IPS-18c (cell line): ENCODE data around the gene DEGS1.

Experiments used
- H3K4me3 ChIP-seq: 2 replicates; pipeline ENCODE4 v1.7.0; 2013; ENCODE audit warnings: low read depth, mild to moderate bottlenecking, low read length, moderate library complexity; ENCODE audit not compliant: insufficient read depth
- H3K9me3 ChIP-seq: one replicate; pipeline ENCODE4 v1.6.1; 2013; ENCODE audit warnings: mild to moderate bottlenecking, low read length, moderate library complexity; ENCODE audit not compliant: control insufficient read depth, insufficient read depth

The DEGS1 gene

GRCh38 chr1:224173523-224173922 lies 9.5 kb upstream of the DEGS1 start:
- no peak overlapping the region for H3K4me3 ChIP-seq
- H3K9me3 ChIP-seq = no peaks in the 10 kb centered on the region

- Histone ChIP-seq H3K9me3 (no peaks in the 10 kb centered on the region), H3K4me3 (peak overlapping the region; percentile 24; the same call in 1 of the 2 replicates)
Measured at GRCh38 chr1:224175617-224176016, 7.4 kb upstream of the DEGS1 start.

- Histone ChIP-seq H3K4me3 (no peak overlapping the region), H3K9me3 (peaks cover 2% of the 10 kb centered on the region)
Measured at GRCh38 chr1:224177356-224177999, 5.6 kb upstream of the DEGS1 start.

GRCh38 chr1:224178894-224179293 lies 4.1 kb upstream of the DEGS1 start:
- Histone ChIP-seq H3K9me3 (peaks cover 2% of the 10 kb centered on the region), H3K4me3 (no peak overlapping the region)

GRCh38 chr1:224180783-224181452 lies 2.1 kb upstream of the DEGS1 start:
- H3K4me3 ChIP-seq = no peak overlapping the region
- peaks cover 2% of the 10 kb centered on the region for H3K9me3 ChIP-seq

GRCh38 chr1:224181453-224181810 lies 1.6 kb upstream of the DEGS1 start:
- peaks cover 2% of the 10 kb centered on the region for H3K9me3 ChIP-seq
- H3K4me3 ChIP-seq = no peak overlapping the region

- H3K4me3 ChIP-seq = peak overlapping the region; percentile 97
- peaks cover 2% of the 10 kb centered on the region for H3K9me3 ChIP-seq
Measured at GRCh38 chr1:224182057-224182865, 779 bp upstream of the DEGS1 start.

DNA sequence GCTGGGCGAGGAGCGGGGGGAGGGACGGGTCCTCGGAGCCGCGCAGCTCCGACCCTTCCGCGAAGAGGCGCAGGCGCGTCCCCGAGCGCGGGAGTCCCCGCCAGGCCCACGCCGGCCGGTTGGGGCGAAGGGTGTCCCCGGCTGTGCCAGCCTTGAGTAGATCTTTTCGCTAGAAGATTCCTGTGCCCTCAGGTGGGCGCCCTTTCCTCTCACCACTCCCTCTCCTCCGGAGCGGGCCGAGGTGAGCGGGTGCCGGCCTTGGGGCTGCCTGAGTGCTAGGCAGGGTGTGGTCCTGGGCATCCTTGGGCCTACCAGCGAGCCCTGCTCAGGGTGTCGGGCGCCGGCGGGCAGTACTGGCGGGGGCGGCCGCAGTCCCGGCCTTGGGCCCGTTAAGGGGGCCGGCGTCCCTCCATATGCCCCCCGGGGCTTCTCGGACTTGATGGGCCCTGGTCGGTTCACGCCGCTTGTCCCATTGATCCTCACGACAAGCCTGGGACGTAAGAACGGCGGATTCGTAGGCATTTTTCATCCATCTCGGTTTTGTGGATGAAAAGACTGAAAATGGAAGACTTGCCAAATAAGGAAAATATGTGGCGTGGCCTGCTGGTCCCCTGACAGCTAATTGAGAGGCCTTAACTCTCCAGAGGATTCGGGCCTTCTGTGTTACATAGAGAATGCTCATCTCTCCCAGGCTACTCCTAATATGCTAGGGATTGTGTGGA lies 712 bp downstream of the DEGS1 start:
- peak overlapping the region; percentile 97 for H3K4me3 ChIP-seq
- peaks cover 2% of the 10 kb centered on the region for H3K9me3 ChIP-seq

- peak overlapping the region; percentile 9; the same call in 1 of the 2 replicates for H3K4me3 ChIP-seq
- H3K9me3 ChIP-seq = peaks cover 2% of the 10 kb centered on the region
Measured at GRCh38 chr1:224185208-224185607, 2.2 kb downstream of the DEGS1 start.

DNA sequence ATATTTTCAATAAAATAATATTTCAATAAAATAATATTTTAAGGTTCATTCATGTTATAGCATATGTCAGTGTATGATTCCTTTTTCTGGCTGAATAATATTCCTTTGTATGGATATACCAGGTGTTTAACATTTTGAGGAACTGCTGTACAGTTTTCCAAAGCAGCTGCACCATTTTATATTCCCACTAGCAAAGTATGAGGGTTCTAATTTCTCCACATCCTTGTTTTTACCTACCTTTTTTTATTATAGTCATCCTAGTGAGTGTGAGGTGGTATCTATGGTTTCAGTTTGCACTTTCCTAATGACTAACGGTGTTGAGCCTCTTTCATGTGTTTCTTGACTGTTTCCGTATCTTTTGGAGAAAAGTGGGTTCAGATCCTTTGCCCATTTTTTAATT lies 5.2 kb downstream of the DEGS1 start:
- no peak overlapping the region for H3K4me3 ChIP-seq

GRCh38 chr1:224189561-224189960 lies 6.5 kb downstream of the DEGS1 start:
- H3K4me3 ChIP-seq = no peak overlapping the region
- no peaks in the 10 kb centered on the region for H3K9me3 ChIP-seq

More for the DNA sequence above, 5.2 kb downstream of the DEGS1 start:
- no peaks in the 10 kb centered on the region for H3K9me3 ChIP-seq

DNA sequence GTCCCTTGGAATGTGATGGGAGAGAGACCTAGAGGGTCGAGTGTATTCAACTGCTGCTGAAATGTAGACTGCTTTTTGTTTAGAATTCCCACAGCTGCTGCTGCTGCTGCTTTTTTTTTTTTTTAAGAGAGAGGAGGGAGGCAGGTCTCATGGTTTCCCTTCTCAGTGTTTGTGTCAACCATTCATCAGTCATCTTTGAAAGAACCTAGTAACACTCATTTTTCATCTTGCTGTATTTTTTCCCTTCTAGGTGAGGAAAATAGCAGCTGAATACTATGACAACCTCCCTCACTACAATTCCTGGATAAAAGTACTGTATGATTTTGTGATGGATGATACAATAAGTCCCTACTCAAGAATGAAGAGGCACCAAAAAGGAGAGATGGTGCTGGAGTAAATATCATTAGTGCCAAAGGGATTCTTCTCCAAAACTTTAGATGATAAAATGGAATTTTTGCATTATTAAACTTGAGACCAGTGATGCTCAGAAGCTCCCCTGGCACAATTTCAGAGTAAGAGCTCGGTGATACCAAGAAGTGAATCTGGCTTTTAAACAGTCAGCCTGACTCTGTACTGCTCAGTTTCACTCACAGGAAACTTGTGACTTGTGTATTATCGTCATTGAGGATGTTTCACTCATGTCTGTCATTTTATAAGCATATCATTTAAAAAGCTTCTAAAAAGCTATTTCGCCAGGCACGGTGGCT lies 9.2 kb downstream of the DEGS1 start:
- Histone ChIP-seq H3K9me3 (no peaks in the 10 kb centered on the region), H3K4me3 (no peak overlapping the region)

GRCh38 chr1:224193319-224193966 lies 10.4 kb downstream of the DEGS1 start:
- Histone ChIP-seq H3K4me3 (no peak overlapping the region), H3K9me3 (no peaks in the 10 kb centered on the region)

DNA sequence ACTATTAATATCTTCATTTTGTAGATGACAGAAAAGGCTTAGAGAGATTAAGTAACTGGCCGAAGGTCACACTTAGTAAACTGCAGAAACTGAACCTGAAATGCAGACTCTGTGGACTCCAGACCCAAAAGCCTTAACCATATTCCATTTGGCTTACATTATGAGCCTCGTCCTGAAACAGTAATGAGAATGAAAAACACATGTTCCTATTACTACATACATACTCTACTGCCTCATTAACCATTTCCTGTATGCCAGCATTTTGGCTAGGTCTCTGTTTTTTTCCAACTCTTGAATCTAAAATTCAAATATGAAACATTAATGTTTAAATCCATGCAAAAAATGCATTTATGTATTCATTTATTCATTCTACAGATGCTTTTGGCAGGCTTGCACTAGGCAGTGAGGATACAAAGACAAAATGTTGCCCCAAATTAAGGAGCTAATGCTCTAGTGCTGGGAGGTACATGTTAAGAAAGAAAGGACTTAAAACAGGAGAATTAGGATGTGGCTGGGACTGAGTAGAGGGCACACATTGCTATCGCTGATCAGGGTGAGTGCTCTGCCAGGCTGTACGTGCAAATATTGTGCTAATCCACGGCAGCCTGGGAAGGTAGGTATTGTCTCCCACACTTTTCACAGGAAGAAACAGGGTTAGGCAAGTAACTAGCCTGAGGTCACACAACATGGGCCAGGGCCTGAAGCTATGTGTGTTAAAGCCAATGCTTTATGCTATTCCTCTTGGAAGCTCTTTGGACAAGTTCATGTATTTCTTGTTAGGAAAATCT lies 14.0 kb downstream of the DEGS1 start:
- no peak overlapping the region for H3K4me3 ChIP-seq
- H3K9me3 ChIP-seq = no peaks in the 10 kb centered on the region

GRCh38 chr1:224198572-224198971 lies 15.5 kb downstream of the DEGS1 start:
- Histone ChIP-seq H3K9me3 (no peaks in the 10 kb centered on the region), H3K4me3 (no peak overlapping the region)

GRCh38 chr1:224199679-224200078 lies 16.6 kb downstream of the DEGS1 start:
- H3K4me3 ChIP-seq = no peak overlapping the region
- no peaks in the 10 kb centered on the region for H3K9me3 ChIP-seq
